HepG2 (cell line): Measurements from ENCODE around the gene SLC22A5. TPM values are rescaled to one million over a fixed set of nuclear protein-coding genes. Genes with fewer than 3 reads are reported as not detected.

Source experiments
- ATAC-seq: fragments of 200-7000 bp; cut with Tn5 transposase; 3 replicates; pipeline ENCODE4 v1.9.1; 2020; ENCODE audit warnings: mild to moderate bottlenecking, moderate library complexity
- BruUV-seq: library from RNA; stranded (reverse); fragments of 400-500 nt; replicated peaks from 2 replicates; lab custom pipeline; 2021; lab: Mats Ljungman, UMichigan
- CTCF ChIA-PET: fragments of 300-600 bp; formaldehyde crosslinking; extraction: SDS; loops from one replicate; lab custom pipeline; 2021; ENCODE audit warnings: low total read pairs, inconsistent platforms, low intra/inter-chr PET ratio; lab: Yijun Ruan, JAX
- POLR2A ChIA-PET: fragments of 350-600 bp; sonication (Branson Sonifier 250); formaldehyde crosslinking; loops from one replicate; lab custom pipeline; 2020; ENCODE audit warnings: antibody characterized with exemption, inconsistent platforms; lab: Yijun Ruan, JAX
- DNase-seq: peaks from one replicate; pipeline ENCODE4 v3.0.0-alpha.2; 2015; ENCODE audit warnings: low spot score
- FAIRE-seq: peaks from 3 replicates; lab custom pipeline; 2011; peaks lifted over from hg19 to GRCh38; lab: Jason Lieb, UNC
- H2AFZ ChIP-seq: one replicate; pipeline ENCODE4 v1.6.1; 2011; ENCODE audit warnings: low read length, inconsistent platforms
- H3K27ac ChIP-seq: fragments of 300-600 bp; 3 replicates; pipeline ENCODE4 v1.8.0; 2011; ENCODE audit warnings: mixed run types, mild to moderate bottlenecking, mixed read lengths, low read length, inconsistent platforms; ENCODE audit not compliant: insufficient read depth; ENCODE audit errors: extremely low read length
- H3K27me3 ChIP-seq, 2 experiments: fragments of 200-600 bp in 1 of 2; 2 replicates in 1 of 2; 3 replicates in 1 of 2; pipeline versions ENCODE4 v1.6.0 to v1.8.0; 2011; ENCODE audit warnings: low read length in 2 of 2, mild to moderate bottlenecking in 2 of 2, moderate library complexity in 2 of 2, inconsistent platforms in 1 of 2; ENCODE audit not compliant: insufficient read depth in 2 of 2, control insufficient read depth in 1 of 2
- H3K36me3 ChIP-seq, 2 experiments: fragments of 200-600 bp in 1 of 2; replicated peaks in 1 of 2; 2 replicates in 1 of 2; 3 replicates in 1 of 2; pipeline versions ENCODE4 v1.5.1 to v1.8.0; 2011; ENCODE audit warnings: low read length in 2 of 2, inconsistent platforms in 1 of 2; ENCODE audit not compliant: insufficient read depth in 2 of 2, control insufficient read depth in 1 of 2
- H3K4me1 ChIP-seq: 2 replicates; pipeline ENCODE4 v1.5.1; 2012; ENCODE audit warnings: low read length, inconsistent platforms; ENCODE audit not compliant: insufficient read depth
- H3K4me2 ChIP-seq: 2 replicates; pipeline ENCODE4 v1.6.0; 2011; ENCODE audit warnings: low read depth, low read length, inconsistent platforms
- H3K4me3 ChIP-seq, 3 experiments: fragments of 200-600 bp in 1 of 3; sonication (generic), shearing (Covaris generic) in 1 of 3; replicated peaks in 1 of 3; 2 replicates each; pipeline ENCODE4 v1.5.1; 2011 to 2016; ENCODE audit warnings: low read length in 3 of 3, inconsistent platforms in 2 of 3, low read depth in 2 of 3, mild to moderate bottlenecking in 2 of 3, control low read depth in 1 of 3, mixed read lengths in 1 of 3; ENCODE audit not compliant: insufficient read depth in 1 of 3
- H3K79me2 ChIP-seq: one replicate; pipeline ENCODE4 v1.6.1; 2011; ENCODE audit warnings: low read length, inconsistent platforms; ENCODE audit not compliant: insufficient read depth
- H3K9ac ChIP-seq: 2 replicates; pipeline ENCODE4 v1.6.0; 2011; ENCODE audit warnings: mild to moderate bottlenecking, low read depth, low read length, inconsistent platforms; ENCODE audit not compliant: insufficient read depth
- H3K9me3 ChIP-seq: 2 replicates; pipeline ENCODE4 v1.5.1; 2012; ENCODE audit warnings: mild to moderate bottlenecking, low read length
- H4K20me1 ChIP-seq: 2 replicates; pipeline ENCODE4 v1.6.0; 2011; ENCODE audit warnings: inconsistent platforms, mild to moderate bottlenecking, low read length, moderate library complexity; ENCODE audit not compliant: insufficient read depth
- POLR2G ChIP-seq: fragments of 200-400 bp; formaldehyde crosslinking; IDR thresholded peaks from 2 replicates; pipeline ENCODE4 v1.6.1; 2018; ENCODE audit warnings: mild to moderate bottlenecking, low read depth, low read length, moderate library complexity
- SIX4 ChIP-seq: sonication (generic); formaldehyde crosslinking; IDR thresholded peaks from 2 replicates; pipeline ENCODE4 v1.4.0; 2020; ENCODE audit warnings: missing genetic modification reagents
- SRSF4 ChIP-seq: fragments of 200-400 bp; formaldehyde crosslinking; IDR thresholded peaks from one replicate; pipeline ENCODE4 v1.6.1; 2018; ENCODE audit warnings: mild to moderate bottlenecking, low read depth, low read length, moderate library complexity; ENCODE audit not compliant: poor library complexity, severe bottlenecking
- ZNF225 ChIP-seq: sonication (generic); formaldehyde crosslinking; IDR thresholded peaks from 2 replicates; pipeline ENCODE4 v1.4.0; 2020; ENCODE audit warnings: mild to moderate bottlenecking, missing genetic modification reagents
- WGBS: methylation state at CpG from one replicate; pipeline ENCODE4 v1.1.6; 2017; ENCODE audit warnings: low lambda C conversion rate; 5-methylcytosine and 5-hydroxymethylcytosine counted together
- in situ Hi-C: cut with HindIII; loops from 2 replicates; pipeline ENCODE4 v1.10.0; 2017; ENCODE audit warnings: low pct_unique_long_range_greater_than_20kb; ENCODE audit not compliant: extremely low pct_ligation_motif_present
- intact Hi-C: fragments of 100-400 bp; cut with micrococcal nuclease; formaldehyde crosslinking; loops from one replicate; pipeline ENCODE4 v1.10.0; 2022; ENCODE audit not compliant: unreplicated experiment
- polyA plus RNA-seq, 8 experiments: library from polyadenylated mRNA; depleted of rRNA in 3 of 8; stranded (reverse) in 7 of 8; unstranded in 1 of 8; fragments of >200 nt; fragmentation: Illumina TruSeq in 4 of 8; extraction: Trizol in 4 of 8; gene quantifications; 2 replicates each; pipeline versions ENCODE4 v1.2.1 to v1.2.3, GENCODE V29; 2011 to 2016; ENCODE audit warnings: low read depth in 4 of 8, missing spikeins in 1 of 8, mixed read lengths in 1 of 8; ENCODE audit not compliant: insufficient read depth in 1 of 8
- total RNA-seq, 5 experiments: library from RNA; depleted of rRNA; stranded (reverse); fragments of >200 nt; fragmentation: Illumina TruSeq; extraction: Trizol; gene quantifications; 2 replicates each; pipeline ENCODE4 v1.2.3, GENCODE V29; 2016; ENCODE audit warnings: low read depth in 1 of 5
- TF ChIP-seq, protein P1 (sequence below): sonication (generic); formaldehyde crosslinking; IDR thresholded peaks from 2 replicates; pipeline ENCODE4 v1.9.0; 2022; ENCODE audit warnings: low read depth, missing genetic modification reagents
- TF ChIP-seq, protein P2 (sequence below): sonication (generic); formaldehyde crosslinking; conservative IDR thresholded peaks from 2 replicates; pipeline ENCODE4 v1.4.0; 2020; ENCODE audit warnings: missing genetic modification reagents
- TF ChIP-seq, protein P3 (sequence below): sonication (generic); formaldehyde crosslinking; IDR thresholded peaks from 2 replicates; pipeline ENCODE4 v1.5.1; 2020; ENCODE audit warnings: mild to moderate bottlenecking, missing genetic modification reagents, moderate library complexity
- TF ChIP-seq, protein P4 (sequence below): sonication (generic); formaldehyde crosslinking; IDR thresholded peaks from 2 replicates; pipeline ENCODE4 v1.5.0; 2020; ENCODE audit warnings: missing genetic modification reagents
- TF ChIP-seq, protein P5 (sequence below), 2 experiments: sonication (generic) in 1 of 2; formaldehyde crosslinking in 1 of 2; IDR thresholded peaks; 2 replicates each; pipeline versions ENCODE4 v1.4.0 to v1.6.1; 2016 to 2020; ENCODE audit warnings: borderline replicate concordance in 1 of 2, low read depth in 1 of 2, mild to moderate bottlenecking in 1 of 2, missing genetic modification reagents in 1 of 2

The SLC22A5 gene
- total and polyA plus RNA-seq, 2 of the 13 experiments (the other 11 are each of a cell fraction or from before 2014, with no cell fraction given): 7.1 to 15.1 TPM

DNA sequence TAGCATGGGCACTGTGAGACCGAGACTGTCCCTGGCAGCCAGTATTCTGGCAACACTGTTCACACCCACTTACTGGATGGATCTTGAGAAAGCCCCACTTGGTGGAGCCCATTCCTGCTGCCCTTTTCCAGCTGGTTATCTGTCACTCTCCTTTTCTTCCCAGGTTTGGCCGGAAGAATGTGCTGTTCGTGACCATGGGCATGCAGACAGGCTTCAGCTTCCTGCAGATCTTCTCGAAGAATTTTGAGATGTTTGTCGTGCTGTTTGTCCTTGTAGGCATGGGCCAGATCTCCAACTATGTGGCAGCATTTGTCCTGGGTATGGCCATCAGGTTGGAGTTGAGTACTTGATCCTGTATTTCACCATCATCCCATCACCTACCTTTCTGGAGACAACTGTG, 14.5 kb downstream of the SLC22A5 start:
- no peaks in the 10 kb centered on the region for H3K9me3 ChIP-seq
- in situ Hi-C loops (loop anchor here (10.0 to 25.0 kb wide), 2 partner anchors 111 to 278 kb away; partner anchors contain the start of genes IL13, IL4 and IRF1), intact Hi-C loops (no loop called here)
- H3K36me3 ChIP-seq: peaks cover 1 to 9% of the 10 kb centered on the region in 2 experiments; a peak in 3 of 5 replicates
- no peaks in the 10 kb centered on the region for H3K27me3 ChIP-seq
- ChIA-PET POLR2A (no interaction called here), CTCF (no interaction called here)
- H2AFZ ChIP-seq: no peak overlapping the region
- H3K27ac ChIP-seq: no peak overlapping the region
- DNase-seq (no peak), FAIRE-seq (no peak), ATAC-seq (no peak)
- no peaks in the 10 kb centered on the region for H3K79me2 ChIP-seq
- no TSS peak for BruUV-seq
- H3K9ac ChIP-seq: no peak overlapping the region
- H3K4me1 ChIP-seq: peaks cover 57% of the 10 kb centered on the region
- no peak overlapping the region for H3K4me2 ChIP-seq
- no peaks in the 10 kb centered on the region for H4K20me1 ChIP-seq
- 94% methylated on average over 5 of the region's 5 CpGs for WGBS
- no peak overlapping the region for H3K4me3 ChIP-seq
- TF ChIP-seq SIX4 (CRISPR knock-in tag) (no peak), POLR2G (no peak), ZNF225 (no peak), SRSF4 (no peak)
- TF ChIP-seq, protein P1, sequence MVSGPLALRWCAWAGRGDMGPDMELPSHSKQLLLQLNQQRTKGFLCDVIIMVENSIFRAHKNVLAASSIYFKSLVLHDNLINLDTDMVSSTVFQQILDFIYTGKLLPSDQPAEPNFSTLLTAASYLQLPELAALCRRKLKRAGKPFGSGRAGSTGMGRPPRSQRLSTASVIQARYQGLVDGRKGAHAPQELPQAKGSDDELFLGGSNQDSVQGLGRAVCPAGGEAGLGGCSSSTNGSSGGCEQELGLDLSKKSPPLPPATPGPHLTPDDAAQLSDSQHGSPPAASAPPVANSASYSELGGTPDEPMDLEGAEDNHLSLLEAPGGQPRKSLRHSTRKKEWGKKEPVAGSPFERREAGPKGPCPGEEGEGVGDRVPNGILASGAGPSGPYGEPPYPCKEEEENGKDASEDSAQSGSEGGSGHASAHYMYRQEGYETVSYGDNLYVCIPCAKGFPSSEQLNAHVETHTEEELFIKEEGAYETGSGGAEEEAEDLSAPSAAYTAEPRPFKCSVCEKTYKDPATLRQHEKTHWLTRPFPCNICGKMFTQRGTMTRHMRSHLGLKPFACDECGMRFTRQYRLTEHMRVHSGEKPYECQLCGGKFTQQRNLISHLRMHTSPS (CRISPR knock-in tag): no peak
- TF ChIP-seq, protein P2, sequence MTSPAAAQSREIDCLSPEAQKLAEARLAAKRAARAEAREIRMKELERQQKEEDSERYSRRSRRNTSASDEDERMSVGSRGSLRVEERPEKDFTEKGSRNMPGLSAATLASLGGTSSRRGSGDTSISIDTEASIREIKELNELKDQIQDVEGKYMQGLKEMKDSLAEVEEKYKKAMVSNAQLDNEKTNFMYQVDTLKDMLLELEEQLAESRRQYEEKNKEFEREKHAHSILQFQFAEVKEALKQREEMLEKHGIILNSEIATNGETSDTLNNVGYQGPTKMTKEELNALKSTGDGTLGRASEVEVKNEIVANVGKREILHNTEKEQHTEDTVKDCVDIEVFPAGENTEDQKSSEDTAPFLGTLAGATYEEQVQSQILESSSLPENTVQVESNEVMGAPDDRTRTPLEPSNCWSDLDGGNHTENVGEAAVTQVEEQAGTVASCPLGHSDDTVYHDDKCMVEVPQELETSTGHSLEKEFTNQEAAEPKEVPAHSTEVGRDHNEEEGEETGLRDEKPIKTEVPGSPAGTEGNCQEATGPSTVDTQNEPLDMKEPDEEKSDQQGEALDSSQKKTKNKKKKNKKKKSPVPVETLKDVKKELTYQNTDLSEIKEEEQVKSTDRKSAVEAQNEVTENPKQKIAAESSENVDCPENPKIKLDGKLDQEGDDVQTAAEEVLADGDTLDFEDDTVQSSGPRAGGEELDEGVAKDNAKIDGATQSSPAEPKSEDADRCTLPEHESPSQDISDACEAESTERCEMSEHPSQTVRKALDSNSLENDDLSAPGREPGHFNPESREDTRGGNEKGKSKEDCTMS: no peak
- TF ChIP-seq, protein P3, sequence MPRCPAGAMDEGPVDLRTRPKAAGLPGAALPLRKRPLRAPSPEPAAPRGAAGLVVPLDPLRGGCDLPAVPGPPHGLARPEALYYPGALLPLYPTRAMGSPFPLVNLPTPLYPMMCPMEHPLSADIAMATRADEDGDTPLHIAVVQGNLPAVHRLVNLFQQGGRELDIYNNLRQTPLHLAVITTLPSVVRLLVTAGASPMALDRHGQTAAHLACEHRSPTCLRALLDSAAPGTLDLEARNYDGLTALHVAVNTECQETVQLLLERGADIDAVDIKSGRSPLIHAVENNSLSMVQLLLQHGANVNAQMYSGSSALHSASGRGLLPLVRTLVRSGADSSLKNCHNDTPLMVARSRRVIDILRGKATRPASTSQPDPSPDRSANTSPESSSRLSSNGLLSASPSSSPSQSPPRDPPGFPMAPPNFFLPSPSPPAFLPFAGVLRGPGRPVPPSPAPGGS (CRISPR knock-in tag): no peak
- TF ChIP-seq, protein P4, sequence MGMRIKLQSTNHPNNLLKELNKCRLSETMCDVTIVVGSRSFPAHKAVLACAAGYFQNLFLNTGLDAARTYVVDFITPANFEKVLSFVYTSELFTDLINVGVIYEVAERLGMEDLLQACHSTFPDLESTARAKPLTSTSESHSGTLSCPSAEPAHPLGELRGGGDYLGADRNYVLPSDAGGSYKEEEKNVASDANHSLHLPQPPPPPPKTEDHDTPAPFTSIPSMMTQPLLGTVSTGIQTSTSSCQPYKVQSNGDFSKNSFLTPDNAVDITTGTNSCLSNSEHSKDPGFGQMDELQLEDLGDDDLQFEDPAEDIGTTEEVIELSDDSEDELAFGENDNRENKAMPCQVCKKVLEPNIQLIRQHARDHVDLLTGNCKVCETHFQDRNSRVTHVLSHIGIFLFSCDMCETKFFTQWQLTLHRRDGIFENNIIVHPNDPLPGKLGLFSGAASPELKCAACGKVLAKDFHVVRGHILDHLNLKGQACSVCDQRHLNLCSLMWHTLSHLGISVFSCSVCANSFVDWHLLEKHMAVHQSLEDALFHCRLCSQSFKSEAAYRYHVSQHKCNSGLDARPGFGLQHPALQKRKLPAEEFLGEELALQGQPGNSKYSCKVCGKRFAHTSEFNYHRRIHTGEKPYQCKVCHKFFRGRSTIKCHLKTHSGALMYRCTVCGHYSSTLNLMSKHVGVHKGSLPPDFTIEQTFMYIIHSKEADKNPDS: no peak
- TF ChIP-seq, protein P5, sequence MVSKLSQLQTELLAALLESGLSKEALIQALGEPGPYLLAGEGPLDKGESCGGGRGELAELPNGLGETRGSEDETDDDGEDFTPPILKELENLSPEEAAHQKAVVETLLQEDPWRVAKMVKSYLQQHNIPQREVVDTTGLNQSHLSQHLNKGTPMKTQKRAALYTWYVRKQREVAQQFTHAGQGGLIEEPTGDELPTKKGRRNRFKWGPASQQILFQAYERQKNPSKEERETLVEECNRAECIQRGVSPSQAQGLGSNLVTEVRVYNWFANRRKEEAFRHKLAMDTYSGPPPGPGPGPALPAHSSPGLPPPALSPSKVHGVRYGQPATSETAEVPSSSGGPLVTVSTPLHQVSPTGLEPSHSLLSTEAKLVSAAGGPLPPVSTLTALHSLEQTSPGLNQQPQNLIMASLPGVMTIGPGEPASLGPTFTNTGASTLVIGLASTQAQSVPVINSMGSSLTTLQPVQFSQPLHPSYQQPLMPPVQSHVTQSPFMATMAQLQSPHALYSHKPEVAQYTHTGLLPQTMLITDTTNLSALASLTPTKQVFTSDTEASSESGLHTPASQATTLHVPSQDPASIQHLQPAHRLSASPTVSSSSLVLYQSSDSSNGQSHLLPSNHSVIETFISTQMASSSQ (IDR thresholded peaks at IDR 0.05; ENCODE audit: low read depth): no peak
- TF ChIP-seq, protein P5 (CRISPR knock-in tag; IDR thresholded peaks at IDR 0.05; ENCODE audit: borderline replicate concordance): no peak
